GM12874 (cell line): Measurements from ENCODE around the gene BTBD7.

Experiments
- CTCF ChIP-seq: IDR thresholded peaks from 2 replicates; pipeline ENCODE4 v1.5.1; 2011; ENCODE audit warnings: low read depth, mild to moderate bottlenecking, control low read depth, low read length, moderate library complexity; ENCODE audit not compliant: insufficient read depth

Gene BTBD7

GRCh38 chr14:93317210-93317874 lies 15.5 kb downstream of the BTBD7 start:
- TF ChIP-seq CTCF, result no peak

- TF ChIP-seq CTCF, result no peak
These were observed 16.1 kb downstream of the BTBD7 start for GRCh38 chr14:93316716-93317115.

GRCh38 chr14:93315575-93315974 lies 17.3 kb downstream of the BTBD7 start:
- no peak for TF ChIP-seq CTCF

GRCh38 chr14:93311082-93311481 lies 21.8 kb downstream of the BTBD7 start:
- no peak for TF ChIP-seq CTCF

GRCh38 chr14:93309427-93309966 lies 23.3 kb downstream of the BTBD7 start:
- no peak for TF ChIP-seq CTCF

- no peak for TF ChIP-seq CTCF
These were observed 24.0 kb downstream of the BTBD7 start for GRCh38 chr14:93308686-93309345.

- TF ChIP-seq CTCF, result no peak
These were observed 26.0 kb downstream of the BTBD7 start for GRCh38 chr14:93306812-93307211.
